Sigmoid colon (tissue), 4 donors: ENCODE measurements around the gene FNDC10.

ENCODE experiments used
- CTCF ChIP-seq, 4 experiments: fragments of 450-650 bp in 3 of 4; fragments of 200-600 bp in 1 of 4; IDR thresholded peaks; one replicate each; pipeline ENCODE4 v1.5.1; 2016 to 2019; ENCODE audit warnings: antibody characterized with exemption in 4 of 4, mild to moderate bottlenecking in 3 of 4, moderate library complexity in 2 of 4
- POLR2A ChIP-seq, 2 donors: fragments of 450-650 bp; IDR thresholded peaks; one replicate each; pipeline ENCODE4 v1.6.1; 2016; ENCODE audit warnings: antibody characterized with exemption in 2 of 2, mild to moderate bottlenecking in 2 of 2, moderate library complexity in 2 of 2
- POLR2AphosphoS5 ChIP-seq, 4 donors: sonication (generic); formaldehyde crosslinking; IDR thresholded peaks; one replicate each; pipeline ENCODE4 v1.6.1; 2017; ENCODE audit warnings: antibody characterized with exemption in 4 of 4

GRCh38 chr1:1591452-1591851 is 8.5 kb downstream of the FNDC10 start:
- TF ChIP-seq CTCF (IDR thresholded peaks at IDR 0.05) (no peak), POLR2AphosphoS5 (IDR thresholded peaks at IDR 0.05) (no peak), POLR2A (IDR thresholded peaks at IDR 0.05) (no peak)
